HepG2 (cell line): ENCODE results near the gene ZGRF1. TPM values are rescaled to one million over a fixed set of nuclear protein-coding genes. Genes with fewer than 3 reads are reported as not detected.
A peak's percentile ranks its signal among the peaks of the same experiment; 100 is the strongest.

ENCODE experiments used
- AGO1 ChIP-seq: fragments of 200-400 bp; formaldehyde crosslinking; IDR thresholded peaks from 2 replicates; pipeline ENCODE4 v1.6.1; 2017; ENCODE audit warnings: mild to moderate bottlenecking, low read depth, low read length, moderate library complexity; ENCODE audit not compliant: poor library complexity, severe bottlenecking
- AHDC1 ChIP-seq: sonication (generic); formaldehyde crosslinking; IDR thresholded peaks from 2 replicates; pipeline ENCODE4 v1.5.1; 2020; ENCODE audit warnings: mild to moderate bottlenecking, missing genetic modification reagents, borderline replicate concordance
- FLYWCH1 ChIP-seq: sonication (generic); formaldehyde crosslinking; IDR thresholded peaks from 2 replicates; pipeline ENCODE4 v1.8.1; 2023; ENCODE audit warnings: mild to moderate bottlenecking, missing genetic modification reagents
- HIVEP1 ChIP-seq: sonication (generic); formaldehyde crosslinking; IDR thresholded peaks from 2 replicates; pipeline ENCODE4 v1.4.0; 2020; ENCODE audit warnings: mild to moderate bottlenecking, missing genetic modification reagents
- HMG20A ChIP-seq: IDR thresholded peaks from 2 replicates; pipeline ENCODE4 v1.6.1; 2016; ENCODE audit warnings: borderline replicate concordance
- KDM5B ChIP-seq: sonication (generic); formaldehyde crosslinking; IDR thresholded peaks from 2 replicates; pipeline ENCODE4 v1.4.0; 2020; ENCODE audit warnings: missing genetic modification reagents, mild to moderate bottlenecking, borderline replicate concordance
- SOX5 ChIP-seq: IDR thresholded peaks from 2 replicates; pipeline ENCODE4 v1.6.1; 2016; ENCODE audit warnings: borderline replicate concordance
- SRSF4 ChIP-seq: fragments of 200-400 bp; formaldehyde crosslinking; IDR thresholded peaks from one replicate; pipeline ENCODE4 v1.6.1; 2018; ENCODE audit warnings: mild to moderate bottlenecking, low read depth, low read length, moderate library complexity; ENCODE audit not compliant: poor library complexity, severe bottlenecking
- TCF12 ChIP-seq, 2 experiments: fragments of 450-650 bp in 1 of 2; sonication (generic) in 1 of 2; formaldehyde crosslinking in 1 of 2; IDR thresholded peaks; 2 replicates each; pipeline versions ENCODE4 v1.6.1 to v1.8.0; 2017 to 2022; ENCODE audit warnings: antibody characterized with exemption in 1 of 2, mild to moderate bottlenecking in 1 of 2, missing genetic modification reagents in 1 of 2, moderate library complexity in 1 of 2
- TEF ChIP-seq: sonication (generic); formaldehyde crosslinking; IDR thresholded peaks from 2 replicates; pipeline ENCODE4 v1.5.0; 2020; ENCODE audit warnings: missing genetic modification reagents
- XRCC5 ChIP-seq: fragments of 200-400 bp; formaldehyde crosslinking; optimal IDR thresholded peaks from 2 replicates; pipeline ENCODE3; 2017; ENCODE audit warnings: mild to moderate bottlenecking, low read length
- ZC3H4 ChIP-seq: sonication (generic); formaldehyde crosslinking; IDR thresholded peaks from 2 replicates; pipeline ENCODE4 v1.4.0; 2020; ENCODE audit warnings: missing genetic modification reagents, borderline replicate concordance
- ZNF138 ChIP-seq: sonication (generic); formaldehyde crosslinking; IDR thresholded peaks from 2 replicates; pipeline ENCODE4 v1.5.0; 2020; ENCODE audit warnings: mild to moderate bottlenecking, low read depth, missing genetic modification reagents
- ZNF253 ChIP-seq: sonication (generic); formaldehyde crosslinking; IDR thresholded peaks from 2 replicates; pipeline ENCODE4 v1.8.0; 2022; ENCODE audit warnings: mild to moderate bottlenecking, missing genetic modification reagents, borderline replicate concordance
- ZNF549 ChIP-seq: sonication (generic); formaldehyde crosslinking; IDR thresholded peaks from 2 replicates; pipeline ENCODE4 v1.5.0; 2020; ENCODE audit warnings: missing genetic modification reagents
- ZNF704 ChIP-seq: sonication (generic); formaldehyde crosslinking; IDR thresholded peaks from 2 replicates; pipeline ENCODE4 v1.8.1; 2023; ENCODE audit warnings: mild to moderate bottlenecking, inconsistent platforms, moderate library complexity, missing genetic modification reagents, borderline replicate concordance
- ZNF746 ChIP-seq: sonication (generic); formaldehyde crosslinking; IDR thresholded peaks from 2 replicates; pipeline ENCODE4 v1.8.0; 2022; ENCODE audit warnings: mild to moderate bottlenecking, missing genetic modification reagents
- ZNF780A ChIP-seq: sonication (generic); formaldehyde crosslinking; IDR thresholded peaks from 2 replicates; pipeline ENCODE4 v1.8.0; 2022; ENCODE audit warnings: mild to moderate bottlenecking, missing genetic modification reagents, moderate library complexity
- polyA plus RNA-seq, 8 experiments: library from polyadenylated mRNA; depleted of rRNA in 3 of 8; stranded (reverse) in 7 of 8; unstranded in 1 of 8; fragments of >200 nt; fragmentation: Illumina TruSeq in 4 of 8; extraction: Trizol in 4 of 8; gene quantifications; 2 replicates each; pipeline versions ENCODE4 v1.2.1 to v1.2.3, GENCODE V29; 2011 to 2016; ENCODE audit warnings: low read depth in 4 of 8, missing spikeins in 1 of 8, mixed read lengths in 1 of 8; ENCODE audit not compliant: insufficient read depth in 1 of 8
- total RNA-seq, 5 experiments: library from RNA; depleted of rRNA; stranded (reverse); fragments of >200 nt; fragmentation: Illumina TruSeq; extraction: Trizol; gene quantifications; 2 replicates each; pipeline ENCODE4 v1.2.3, GENCODE V29; 2016; ENCODE audit warnings: low read depth in 1 of 5
- TF ChIP-seq, protein P1 (sequence below): IDR thresholded peaks from 2 replicates; pipeline ENCODE4 v1.6.1; 2016; ENCODE audit warnings: mild to moderate bottlenecking, missing biosample characterization, missing genetic modification reagents

The ZGRF1 gene
- total and polyA plus RNA-seq, 2 of the 13 experiments (the other 11 are each of a cell fraction or from before 2014, with no cell fraction given): 8.6 to 15.9 TPM

GRCh38 chr4:112523764-112524505, 112.8 kb downstream of the ZGRF1 start (continued):
- TF ChIP-seq AHDC1 (CRISPR knock-in tag): no peak
- TF ChIP-seq ZC3H4 (CRISPR knock-in tag): no peak
- peak; percentile 54; the same call in 1 of the 2 replicates for TF ChIP-seq KDM5B (CRISPR knock-in tag)
- TF ChIP-seq HMG20A (CRISPR knock-in tag): no peak
- TF ChIP-seq TCF12 (IDR thresholded peaks at IDR 0.05): no peak
- no peak for TF ChIP-seq TCF12 (CRISPR knock-in tag; IDR thresholded peaks at IDR 0.05)
- TF ChIP-seq SOX5 (CRISPR knock-in tag): no peak
- no peak for TF ChIP-seq ZNF253
- no peak for TF ChIP-seq ZNF138
- TF ChIP-seq ZNF746 (CRISPR knock-in tag): no peak
- TF ChIP-seq, protein P1, sequence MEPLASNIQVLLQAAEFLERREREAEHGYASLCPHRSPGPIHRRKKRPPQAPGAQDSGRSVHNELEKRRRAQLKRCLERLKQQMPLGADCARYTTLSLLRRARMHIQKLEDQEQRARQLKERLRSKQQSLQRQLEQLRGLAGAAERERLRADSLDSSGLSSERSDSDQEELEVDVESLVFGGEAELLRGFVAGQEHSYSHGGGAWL (CRISPR knock-in tag): no peak
- no peak for TF ChIP-seq TEF (CRISPR knock-in tag)
- TF ChIP-seq AGO1: no peak
- TF ChIP-seq SRSF4: no peak
- TF ChIP-seq ZNF780A: no peak
- no peak for TF ChIP-seq ZNF549
- TF ChIP-seq XRCC5: peak; percentile 93
- no peak for TF ChIP-seq FLYWCH1 (CRISPR knock-in tag)
- no peak for TF ChIP-seq ZNF704 (CRISPR knock-in tag)
- no peak for TF ChIP-seq HIVEP1 (CRISPR knock-in tag)
